Right atrium auricular region (tissue), 2 donors: ENCODE results near the gene TAS2R40. TPM values are rescaled to one million over a fixed set of nuclear protein-coding genes. Genes with fewer than 3 reads are reported as not detected.
"Not testable (repeated sequence)": the region's sequence is repeated elsewhere in the genome, so short reads cannot be mapped to it uniquely, and the experiment has no call there.

ENCODE experiments used
- DNase-seq: peaks from one replicate; pipeline ENCODE4 v3.0.0-alpha.2; 2019; ENCODE audit warnings: low spot score
- H3K27ac ChIP-seq, 2 donors: fragments of 200-600 bp; sonication (generic); 1 replicate in 1 of 2; 2 replicates in 1 of 2; pipeline ENCODE4 v1.5.1; 2016 to 2019
- H3K27me3 ChIP-seq, 2 donors: fragments of 200-600 bp; sonication (generic); one replicate each; pipeline versions ENCODE4 v1.5.1 to v1.6.0; 2017 to 2019
- H3K36me3 ChIP-seq: fragments of 200-600 bp; sonication (generic); one replicate; pipeline ENCODE4 v1.5.1; 2016
- H3K4me1 ChIP-seq, 2 donors: fragments of 200-600 bp; sonication (generic); one replicate each; pipeline versions ENCODE4 v1.5.1 to v1.6.0; 2017 to 2019
- H3K4me3 ChIP-seq, 2 donors: fragments of 200-600 bp; sonication (generic); 1 replicate in 1 of 2; 2 replicates in 1 of 2; pipeline ENCODE4 v1.5.1; 2017 to 2019; ENCODE audit warnings: mild to moderate bottlenecking in 1 of 2, moderate library complexity in 1 of 2
- H3K9me3 ChIP-seq, 2 donors: fragments of 200-600 bp; sonication (generic); one replicate each; pipeline ENCODE4 v1.5.1; 2019
- CTCF ChIP-seq, 2 donors: fragments of 200-600 bp; sonication (generic); IDR thresholded peaks; one replicate each; pipeline ENCODE4 v1.5.1; 2019; ENCODE audit warnings: antibody characterized with exemption in 2 of 2
- total RNA-seq, 2 donors: library from RNA; depleted of rRNA; stranded (reverse); fragments of >200 nt; gene quantifications; one replicate each; pipeline ENCODE4 v1.1.0, GENCODE V29; 2016

Gene TAS2R40
- total RNA-seq, 2 donors from 2014 or later = not detected

- Histone ChIP-seq H3K27me3 (no peaks in the 10 kb centered on the region), H3K9me3 (no peaks in the 10 kb centered on the region), H3K4me3 (no peak overlapping the region), H3K36me3 (no peaks in the 10 kb centered on the region), H3K4me1 (no peaks in the 10 kb centered on the region), H3K27ac (no peak overlapping the region)
- TF ChIP-seq CTCF (IDR thresholded peaks at IDR 0.05) = no peak
- DNase-seq = no peak
Observed at GRCh38 chr7:143203386-143203785, 18.5 kb upstream of the TAS2R40 start.

- no peak for TF ChIP-seq CTCF (IDR thresholded peaks at IDR 0.05)
- H3K4me1 ChIP-seq = no peaks in the 10 kb centered on the region
- DNase-seq = no peak
- no peak overlapping the region for H3K4me3 ChIP-seq
- H3K27me3 ChIP-seq = no peaks in the 10 kb centered on the region
- no peak overlapping the region for H3K27ac ChIP-seq
- H3K9me3 ChIP-seq = no peaks in the 10 kb centered on the region
- no peaks in the 10 kb centered on the region for H3K36me3 ChIP-seq
Observed at GRCh38 chr7:143205560-143206293, 16.1 kb upstream of the TAS2R40 start.

DNA sequence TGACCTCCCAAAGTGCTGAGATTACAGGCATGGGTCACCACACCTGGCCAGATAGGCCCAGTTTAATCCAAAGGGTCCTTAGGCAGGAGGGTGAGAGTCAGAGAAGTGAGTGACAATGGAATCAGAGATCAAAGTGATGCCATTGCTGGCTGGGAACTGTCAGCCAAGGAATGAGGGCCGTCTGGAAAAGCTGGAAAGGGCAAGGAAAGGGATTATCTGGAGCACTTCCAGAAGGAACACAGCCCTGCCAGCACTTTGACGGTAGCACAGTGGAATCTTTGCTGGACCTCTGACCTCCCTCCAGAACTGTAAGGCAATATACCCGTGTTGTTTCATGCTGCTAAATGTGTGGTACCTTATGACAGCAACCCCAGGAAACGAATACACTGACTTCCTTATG, 11.3 kb upstream of the TAS2R40 start:
- Histone ChIP-seq H3K4me1 (no peaks in the 10 kb centered on the region), H3K9me3 (no peaks in the 10 kb centered on the region), H3K27me3 (no peaks in the 10 kb centered on the region), H3K4me3 (no peak overlapping the region), H3K27ac (no peak overlapping the region), H3K36me3 (no peaks in the 10 kb centered on the region)
- no peak for TF ChIP-seq CTCF (IDR thresholded peaks at IDR 0.05)
- DNase-seq = no peak

DNA sequence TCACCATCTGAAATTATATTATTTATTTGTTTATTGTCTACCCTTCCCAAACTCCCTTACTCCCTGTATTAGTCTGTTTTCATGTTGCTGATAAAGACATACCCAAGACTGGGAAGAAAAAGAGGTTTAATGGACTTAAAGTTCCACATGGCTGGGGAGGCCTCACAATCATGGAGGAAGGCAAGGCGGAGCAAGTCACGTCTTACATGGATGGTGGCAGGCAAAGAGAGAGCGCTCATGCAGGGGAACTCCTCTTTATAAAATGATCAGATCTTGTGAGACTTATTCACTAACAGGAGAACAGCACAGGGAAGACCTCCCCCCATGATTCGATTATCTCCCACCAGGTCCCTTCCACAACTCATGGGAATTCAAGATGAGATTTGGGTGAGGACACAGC, 8.4 kb upstream of the TAS2R40 start:
- DNase-seq = not testable (repeated sequence)

DNA sequence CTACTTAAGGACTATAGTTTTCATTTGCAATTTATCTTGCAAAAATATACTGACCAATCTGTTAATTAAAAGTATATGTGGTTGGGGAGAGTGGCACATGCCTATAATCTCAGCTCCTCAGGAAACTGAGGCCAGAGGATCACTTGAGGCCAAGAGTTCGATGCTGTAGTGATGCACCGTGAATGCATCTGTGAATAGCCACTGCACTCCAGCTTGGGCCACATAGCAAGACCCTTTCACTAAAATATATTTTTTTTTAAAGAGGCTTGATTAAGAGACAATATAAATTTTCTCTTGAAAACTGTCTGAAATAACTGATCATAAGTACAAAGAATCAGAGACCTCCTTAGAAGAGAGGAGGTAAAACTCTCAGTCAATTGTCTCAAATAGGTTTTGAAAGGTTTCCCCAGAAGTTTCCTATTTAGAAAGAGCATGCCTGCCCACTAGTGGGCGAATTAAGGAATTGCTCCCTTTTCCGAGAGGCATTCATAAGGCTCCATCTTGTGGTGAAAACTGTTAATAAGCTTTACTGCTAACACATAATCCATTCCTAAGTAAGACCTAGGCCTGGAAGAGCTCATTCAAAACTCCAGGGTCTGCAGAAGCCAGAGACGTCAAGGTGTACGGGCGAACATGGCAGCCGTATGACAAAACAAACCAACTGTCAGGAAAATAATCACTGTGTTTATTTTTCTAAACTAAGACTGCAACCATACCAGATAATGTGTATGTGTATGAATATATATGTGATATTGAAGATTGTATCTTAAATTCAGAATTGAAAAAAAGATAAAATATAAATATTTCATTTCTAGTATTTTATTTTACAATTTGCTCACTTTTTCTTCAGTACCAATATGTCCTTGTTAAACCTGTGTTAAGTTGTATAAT, 6.8 kb upstream of the TAS2R40 start:
- Histone ChIP-seq H3K4me3 (no peak overlapping the region), H3K9me3 (no peaks in the 10 kb centered on the region), H3K27ac (no peak overlapping the region), H3K36me3 (no peaks in the 10 kb centered on the region), H3K4me1 (no peaks in the 10 kb centered on the region), H3K27me3 (no peaks in the 10 kb centered on the region)
- peak; percentile 94 to 99 for TF ChIP-seq CTCF (IDR thresholded peaks at IDR 0.05)
- peak; percentile 72 for DNase-seq

More for the DNA sequence above, 8.4 kb upstream of the TAS2R40 start:
- H3K27ac ChIP-seq, H3K9me3 ChIP-seq, H3K36me3 ChIP-seq, H3K4me1 ChIP-seq, H3K4me3 ChIP-seq, H3K27me3 ChIP-seq: not testable (repeated sequence)

GRCh38 chr7:143216151-143216550, 5.7 kb upstream of the TAS2R40 start:
- Histone ChIP-seq H3K27me3 (no peaks in the 10 kb centered on the region), H3K4me1 (no peaks in the 10 kb centered on the region), H3K4me3 (no peak overlapping the region), H3K27ac (no peak overlapping the region), H3K9me3 (no peaks in the 10 kb centered on the region), H3K36me3 (no peaks in the 10 kb centered on the region)
- no peak for DNase-seq
- TF ChIP-seq CTCF (IDR thresholded peaks at IDR 0.05) = no peak
